ENCODE data around the gene KCNQ4. TPM values are rescaled to one million over a fixed set of nuclear protein-coding genes. Genes with fewer than 3 reads are reported as not detected.

KCNQ4 gene
- polyA plus RNA-seq, 6 donors from 2014 or later = 0.11 TPM; not detected in 5

- H3K36me3 Mint-ChIP-seq = peaks cover 4 to 8% of the 10 kb centered on the region in 2 donors
- no peak overlapping the region for H3K27ac Mint-ChIP-seq
- H3K4me3 Mint-ChIP-seq = no peak overlapping the region
- peaks cover 0 to 13% (median 6%) of the 10 kb centered on the region in 7 donors for H3K9me3 Mint-ChIP-seq
- peaks cover 55 to 57% (median 56%) of the 10 kb centered on the region in 3 donors for H3K27me3 Mint-ChIP-seq
- ATAC-seq (ENCODE audit: low read depth in 2 of 2) (no peak), DNase-seq (no peak)
- peaks cover 4 to 6% (median 5%) of the 10 kb centered on the region in 3 donors for H3K4me1 Mint-ChIP-seq
Measured at GRCh38 chr1:40887652-40888051, 104.1 kb downstream of the KCNQ4 start.

Other genes starting within 250 kb of the KCNQ4 start
- 1 to 10 TPM in 5 of 6 donors, under 1 TPM in 1; 0.93 to 2.9 (median 1.8) TPM for gene RIMS3, start 118.1 kb upstream of the KCNQ4 start, polyA plus RNA-seq (ENCODE audit: low read depth in 6 of 6)
- 10 to 100 TPM; 60.3 to 95.4 (median 73.0) TPM for gene NFYC, start 92.1 kb upstream of the KCNQ4 start, polyA plus RNA-seq (ENCODE audit: low read depth in 6 of 6)
- 1 to 10 TPM; 1.2 to 3.2 (median 2.5) TPM for gene CITED4, start 78.6 kb downstream of the KCNQ4 start, polyA plus RNA-seq (ENCODE audit: low read depth in 6 of 6)
- 10 to 100 TPM; 13.8 to 18.0 (median 15.8) TPM for gene CTPS1, start 195.9 kb downstream of the KCNQ4 start, polyA plus RNA-seq (ENCODE audit: low read depth in 6 of 6)
- gene SLFNL1, start 237.9 kb downstream of the KCNQ4 start, polyA plus RNA-seq (ENCODE audit: low read depth in 6 of 6) = under 1 TPM in 5 of 6 donors, not detected in 1; 0.19 to 0.65 (median 0.35) TPM

All from naive B cell (primary cell).